ENCODE measurements around the gene EZR. TPM values are rescaled to one million over a fixed set of nuclear protein-coding genes. Genes with fewer than 3 reads are reported as not detected.
A peak's percentile ranks its signal among the peaks of the same experiment; 100 is the strongest.

The EZR gene
- total RNA-seq, 1 experiment from 2014 or later, result 375 TPM

- Histone ChIP-seq H4K20me1 (ENCODE audit: control insufficient read depth, insufficient read depth, insufficient read length) (no peaks in the 10 kb centered on the region), H3K56ac (ENCODE audit: insufficient read length, low read depth, low read length) (no peak overlapping the region), H2AFZ (ENCODE audit: low read length) (no peak overlapping the region), H3K14ac (ENCODE audit: insufficient read depth, low read length) (no peak overlapping the region), H3K23ac (ENCODE audit: insufficient read length, low read depth, low read length) (no peak overlapping the region), H3T11ph (ENCODE audit: low read length) (no peak overlapping the region), H3K23me2 (ENCODE audit: insufficient read length, low read depth, low read length, poor library complexity, severe bottlenecking) (no peaks in the 10 kb centered on the region), H3K4me2 (ENCODE audit: insufficient read depth, insufficient read length, low read length) (no peak overlapping the region), H4K91ac (ENCODE audit: insufficient read length, low read depth, low read length) (no peak overlapping the region), H3K79me2 (ENCODE audit: insufficient read depth, low read length) (no peaks in the 10 kb centered on the region), H3K9ac (ENCODE audit: extremely low read depth, insufficient read length, low read length) (no peak overlapping the region), H3K27ac (ENCODE audit: insufficient read length, low read depth, low read length) (no peak overlapping the region), H4K8ac (replicated peaks; ENCODE audit: insufficient read length, low read depth, low read length) (no peak overlapping the region), H3K9me3 (ENCODE audit: control insufficient read depth, low read depth, low read length) (no peaks in the 10 kb centered on the region), H3K18ac (ENCODE audit: insufficient read length, low read depth, low read length) (no peak overlapping the region), H2AK5ac (ENCODE audit: insufficient read length, low read length) (no peak overlapping the region), H3K4ac (ENCODE audit: low read depth, low read length) (no peak overlapping the region), H4K5ac (ENCODE audit: insufficient read length, low read depth, low read length) (no peak overlapping the region), H2BK120ac (ENCODE audit: low read depth, low read length, poor library complexity, severe bottlenecking) (no peak overlapping the region), H2BK5ac (ENCODE audit: insufficient read length, low read length) (no peak overlapping the region), H2BK15ac (ENCODE audit: low read depth, low read length) (no peak overlapping the region), H2BK20ac (ENCODE audit: low read depth, low read length, poor library complexity, severe bottlenecking) (peak overlapping the region; percentile 30), H3K79me1 (ENCODE audit: insufficient read depth, low read depth, low read length, poor library complexity, severe bottlenecking) (no peaks in the 10 kb centered on the region), H2BK12ac (ENCODE audit: insufficient read length, low read depth, low read length) (no peak overlapping the region), H3K27me3 (ENCODE audit: insufficient read depth, low read length) (no peaks in the 10 kb centered on the region), H3K4me1 (ENCODE audit: insufficient read depth, low read length) (no peaks in the 10 kb centered on the region)
- H3K9me3 Mint-ChIP-seq, result peaks cover 5 to 8% of the 10 kb centered on the region in 2 experiments; a peak in 4 of 5 replicates
- no peak overlapping the region for H3K4me3 Mint-ChIP-seq
- H3K27ac Mint-ChIP-seq, result no peak overlapping the region
- DNase-seq, result no peak
- no peaks in the 10 kb centered on the region for H3K4me1 Mint-ChIP-seq
- TF ChIP-seq CTCF (conservative IDR thresholded peaks at IDR 0.05), result no peak
- H3K36me3 Mint-ChIP-seq (ENCODE audit: insufficient read depth in 1 of 3, low read depth in 3 of 3), result peaks cover 2 to 5% (median 3%) of the 10 kb centered on the region in 3 experiments; a peak in 5 of 7 replicates
- no peaks in the 10 kb centered on the region for H3K27me3 Mint-ChIP-seq (ENCODE audit: low read depth)
- no CpG with 5 or more reads among the region's 10 CpGs for WGBS (ENCODE audit: extremely low coverage, insufficient read length, low lambda C conversion rate)
Measured at GRCh38 chr6:158843751-158844683, 24.8 kb upstream of the EZR start.
